CD8-positive, alpha-beta memory T cell (primary cell): ENCODE measurements around the gene B3GAT1. TPM values are rescaled to one million over a fixed set of nuclear protein-coding genes. Genes with fewer than 3 reads are reported as not detected.

Experiments
- CTCF ChIA-PET: fragments of 350-600 bp; sonication (Branson Sonifier 250); formaldehyde crosslinking; loops from one replicate; lab custom pipeline; 2021; ENCODE audit warnings: antibody characterized with exemption; lab: Charles Lee
- POLR2A ChIA-PET: fragments of 350-600 bp; sonication (Branson Sonifier 250); formaldehyde crosslinking; loops from one replicate; lab custom pipeline; 2021; ENCODE audit warnings: antibody characterized with exemption; lab: Charles Lee
- DNase-seq, 5 donors: peaks; one replicate each; pipeline versions ENCODE4 v3.0.0 to v3.0.0-alpha.2; 2020 to 2022; ENCODE audit warnings: mixed read lengths in 1 of 5
- H3K27ac ChIP-seq: one replicate; pipeline ENCODE4 v1.7.0; 2013; ENCODE audit warnings: low read depth, mild to moderate bottlenecking, low read length, moderate library complexity
- H3K27me3 ChIP-seq: 2 replicates; pipeline ENCODE4 v1.7.0; 2013; ENCODE audit warnings: low read length, mild to moderate bottlenecking; ENCODE audit not compliant: insufficient read depth, poor library complexity, severe bottlenecking
- H3K36me3 ChIP-seq: 2 replicates; pipeline ENCODE4 v1.7.0; 2013; ENCODE audit warnings: mild to moderate bottlenecking, low read length, moderate library complexity; ENCODE audit not compliant: insufficient read depth
- H3K4me1 ChIP-seq: 2 replicates; pipeline ENCODE4 v1.7.0; 2013; ENCODE audit warnings: mild to moderate bottlenecking, low read length, moderate library complexity; ENCODE audit not compliant: insufficient read depth
- H3K4me3 ChIP-seq: 2 replicates; pipeline ENCODE4 v1.7.0; 2013; ENCODE audit warnings: mild to moderate bottlenecking, low read length
- H3K9me3 ChIP-seq: 2 replicates; pipeline ENCODE4 v1.7.0; 2013; ENCODE audit warnings: mild to moderate bottlenecking, low read length
- H3K27ac Mint-ChIP-seq, 8 donors: one replicate each; pipeline ENCODE4 v1.8.0; 2020 to 2021; ENCODE audit warnings: mixed read lengths in 8 of 8, mild to moderate bottlenecking in 6 of 8, inconsistent platforms in 3 of 8, moderate library complexity in 3 of 8
- H3K27me3 Mint-ChIP-seq, 2 donors: one replicate each; pipeline ENCODE4 v1.8.0; 2020 to 2021; ENCODE audit warnings: mixed read lengths in 2 of 2, mild to moderate bottlenecking in 1 of 2, moderate library complexity in 1 of 2
- H3K36me3 Mint-ChIP-seq, 3 donors: one replicate each; pipeline ENCODE4 v1.8.0; 2020 to 2021; ENCODE audit warnings: mixed read lengths in 3 of 3, inconsistent platforms in 1 of 3, mild to moderate bottlenecking in 1 of 3
- H3K4me1 Mint-ChIP-seq, 3 donors: one replicate each; pipeline ENCODE4 v1.8.0; 2020 to 2021; ENCODE audit warnings: mixed read lengths in 3 of 3, inconsistent platforms in 1 of 3, mild to moderate bottlenecking in 1 of 3
- H3K4me3 Mint-ChIP-seq, 7 donors: one replicate each; pipeline ENCODE4 v1.8.0; 2020 to 2021; ENCODE audit warnings: mixed read lengths in 7 of 7, mild to moderate bottlenecking in 6 of 7, moderate library complexity in 4 of 7, inconsistent platforms in 2 of 7
- H3K9me3 Mint-ChIP-seq, 5 donors: one replicate each; pipeline ENCODE4 v1.8.0; 2020 to 2022; ENCODE audit warnings: mixed read lengths in 5 of 5, mild to moderate bottlenecking in 3 of 5, moderate library complexity in 2 of 5, inconsistent platforms in 1 of 5
- polyA plus RNA-seq: library from polyadenylated mRNA; unstranded; fragments of 300-500 nt; fragmentation: Illumina TruSeq; gene quantifications from one replicate; pipeline ENCODE4 v1.2.3, GENCODE V29; 2021
- total RNA-seq, 2 experiments: library from RNA; stranded (reverse); gene quantifications; one replicate each; pipeline ENCODE4 v1.2.3, GENCODE V29; 2021

B3GAT1 gene
- total and polyA plus RNA-seq, 3 experiments from 2014 or later = 0.07 to 0.44 (median 0.35) TPM

DNA sequence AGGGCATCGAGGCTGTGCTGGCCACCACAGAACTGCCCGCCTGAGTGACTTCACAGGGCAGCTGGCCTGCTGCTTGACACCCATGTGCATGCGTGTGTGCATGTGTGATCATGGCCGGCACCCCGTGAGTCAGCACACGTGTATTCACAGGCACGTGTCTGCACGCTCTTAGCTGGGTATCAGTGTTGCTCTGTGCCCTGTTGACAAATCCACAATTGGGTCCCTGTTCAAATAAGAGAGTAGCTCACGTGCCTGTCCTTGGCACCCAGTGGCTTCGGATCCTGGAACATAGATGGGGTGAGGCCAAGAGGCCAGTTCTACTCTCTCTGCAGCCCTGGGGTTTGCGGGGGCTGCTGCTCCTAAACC is 14.0 kb downstream of the B3GAT1 start:
- H3K9me3 Mint-ChIP-seq = peaks cover 0 to 2% (median 0%) of the 10 kb centered on the region in 5 donors
- H3K4me3 Mint-ChIP-seq = no peak overlapping the region

DNA sequence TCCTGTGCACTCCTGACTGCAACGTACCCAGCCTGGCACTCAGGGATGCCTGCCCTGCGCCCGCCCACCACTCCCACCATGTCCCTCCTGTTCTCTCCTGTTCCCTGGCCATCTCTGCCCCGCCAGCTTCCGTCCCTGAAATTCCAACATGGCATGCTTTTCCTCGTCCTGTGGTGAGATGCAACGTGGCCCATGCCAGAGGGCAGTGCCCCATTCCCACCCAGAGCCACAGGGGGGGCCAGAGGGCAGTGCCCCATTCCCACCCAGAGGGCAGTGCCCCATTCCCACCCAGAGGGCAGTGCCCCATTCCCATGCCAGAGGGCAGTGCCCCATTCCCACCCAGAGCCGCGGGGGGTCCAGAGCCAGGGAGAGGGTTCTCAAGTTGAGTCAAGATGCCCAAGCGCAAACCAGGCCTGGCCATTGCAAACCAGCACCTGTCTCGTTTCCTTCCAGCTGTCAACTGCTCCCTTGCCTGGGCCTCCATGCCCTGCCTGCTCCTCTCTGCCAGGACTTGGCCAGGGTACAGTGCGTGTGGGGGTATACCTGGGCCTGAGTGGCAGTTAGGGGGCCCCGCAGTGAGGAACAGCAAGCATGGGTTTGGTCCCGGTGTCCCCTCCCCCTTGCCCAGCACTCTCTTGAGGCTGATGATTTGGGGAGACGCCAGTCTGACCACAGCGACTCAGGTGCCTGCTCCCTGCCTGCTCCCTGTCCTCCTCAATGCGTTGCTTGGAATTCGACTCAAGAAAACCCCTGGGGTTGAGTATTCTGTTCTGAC is 14.6 kb downstream of the B3GAT1 start:
- POLR2A ChIA-PET = no interaction called here
- no peaks in the 10 kb centered on the region for H3K27me3 ChIP-seq
- no peak overlapping the region for H3K4me3 ChIP-seq
- H3K9me3 ChIP-seq = no peaks in the 10 kb centered on the region
- Mint-ChIP-seq H3K36me3 (no peaks in the 10 kb centered on the region), H3K9me3 (peaks cover 0 to 2% (median 0%) of the 10 kb centered on the region in 5 donors), H3K27me3 (peaks cover 16 to 21% of the 10 kb centered on the region in 2 donors), H3K4me1 (peaks cover 0 to 5% (median 1%) of the 10 kb centered on the region in 3 donors), H3K27ac (no peak overlapping the region), H3K4me3 (no peak overlapping the region)
- H3K4me1 ChIP-seq = no peaks in the 10 kb centered on the region
- no peaks in the 10 kb centered on the region for H3K36me3 ChIP-seq
- DNase-seq = no peak
- H3K27ac ChIP-seq = no peak overlapping the region
- CTCF ChIA-PET = no interaction called here

More for the DNA sequence above, 14.0 kb downstream of the B3GAT1 start:
- H3K27me3 ChIP-seq = no peaks in the 10 kb centered on the region
- no peaks in the 10 kb centered on the region for H3K9me3 ChIP-seq
- DNase-seq = no peak
- ChIA-PET CTCF (no interaction called here), POLR2A (no interaction called here)
- Mint-ChIP-seq H3K4me1 (peaks cover 0 to 5% (median 1%) of the 10 kb centered on the region in 3 donors), H3K27ac (no peak overlapping the region), H3K27me3 (peaks cover 16 to 21% of the 10 kb centered on the region in 2 donors), H3K36me3 (no peaks in the 10 kb centered on the region)
- H3K36me3 ChIP-seq = no peaks in the 10 kb centered on the region
- no peak overlapping the region for H3K27ac ChIP-seq
- H3K4me3 ChIP-seq = no peak overlapping the region
- no peaks in the 10 kb centered on the region for H3K4me1 ChIP-seq

DNA sequence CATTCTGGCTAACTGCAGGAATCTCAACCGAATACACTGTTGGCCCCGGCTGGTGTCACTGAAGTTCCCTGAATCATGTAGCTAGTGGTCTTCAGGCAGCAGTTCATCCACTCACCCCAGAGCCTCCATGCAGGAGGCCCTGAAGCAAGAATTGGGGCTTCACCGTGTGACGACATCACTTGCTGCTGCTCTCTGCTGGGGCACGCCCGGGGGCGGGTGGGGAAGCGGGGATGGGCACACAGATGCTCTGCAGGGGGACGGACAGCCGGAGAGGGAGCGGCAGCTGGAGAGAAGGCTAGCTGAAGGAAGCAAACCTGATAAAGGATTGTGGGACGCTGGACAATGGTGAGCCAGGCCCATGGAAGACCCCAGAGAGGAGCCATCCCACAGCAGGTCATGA is 17.0 kb downstream of the B3GAT1 start:
- peaks cover 0 to 3% (median 1%) of the 10 kb centered on the region in 3 donors for H3K4me1 Mint-ChIP-seq
- Histone ChIP-seq H3K36me3 (no peaks in the 10 kb centered on the region), H3K9me3 (no peaks in the 10 kb centered on the region), H3K4me1 (no peaks in the 10 kb centered on the region), H3K27me3 (no peaks in the 10 kb centered on the region), H3K4me3 (no peak overlapping the region), H3K27ac (no peak overlapping the region)
- DNase-seq = no peak
- H3K27ac Mint-ChIP-seq = no peak overlapping the region
- H3K9me3 Mint-ChIP-seq = no peaks in the 10 kb centered on the region
- H3K27me3 Mint-ChIP-seq = peaks cover 8 to 12% of the 10 kb centered on the region in 2 donors
- H3K36me3 Mint-ChIP-seq = no peaks in the 10 kb centered on the region
- CTCF ChIA-PET = no interaction called here
- POLR2A ChIA-PET = no interaction called here
- no peak overlapping the region for H3K4me3 Mint-ChIP-seq

DNA sequence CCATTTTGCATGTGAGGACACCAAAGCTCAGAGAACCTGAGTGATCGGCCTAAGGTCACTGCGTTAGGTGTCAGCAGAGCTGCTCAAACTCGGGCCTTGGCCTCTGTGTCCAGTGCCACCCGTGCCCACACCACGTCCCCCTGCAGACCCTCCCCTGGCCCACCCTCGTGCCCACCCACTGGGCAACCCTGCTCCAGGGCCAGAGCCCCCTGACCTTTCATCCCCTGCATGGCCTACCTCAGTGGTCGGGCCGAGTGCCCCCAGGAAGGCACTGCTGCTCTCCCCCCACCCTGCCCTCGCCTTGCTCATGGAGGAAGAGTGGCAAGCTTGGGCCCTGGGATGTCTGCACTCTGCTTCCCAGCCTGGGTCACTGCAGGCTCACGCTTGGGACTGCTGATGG is 17.7 kb downstream of the B3GAT1 start:
- no peaks in the 10 kb centered on the region for H3K36me3 Mint-ChIP-seq
- H3K36me3 ChIP-seq = no peaks in the 10 kb centered on the region
- H3K4me3 ChIP-seq = no peak overlapping the region
- no peaks in the 10 kb centered on the region for H3K27me3 ChIP-seq
- H3K4me1 ChIP-seq = no peaks in the 10 kb centered on the region
- no peak overlapping the region for H3K27ac ChIP-seq
- H3K9me3 Mint-ChIP-seq = no peaks in the 10 kb centered on the region
- DNase-seq = no peak
- no peak overlapping the region for H3K27ac Mint-ChIP-seq
- peaks cover 7 to 13% of the 10 kb centered on the region in 2 donors for H3K27me3 Mint-ChIP-seq
- ChIA-PET POLR2A (no interaction called here), CTCF (no interaction called here)
- H3K4me3 Mint-ChIP-seq = no peak overlapping the region
- peaks cover 0 to 3% (median 1%) of the 10 kb centered on the region in 3 donors for H3K4me1 Mint-ChIP-seq
- H3K9me3 ChIP-seq = no peaks in the 10 kb centered on the region

DNA sequence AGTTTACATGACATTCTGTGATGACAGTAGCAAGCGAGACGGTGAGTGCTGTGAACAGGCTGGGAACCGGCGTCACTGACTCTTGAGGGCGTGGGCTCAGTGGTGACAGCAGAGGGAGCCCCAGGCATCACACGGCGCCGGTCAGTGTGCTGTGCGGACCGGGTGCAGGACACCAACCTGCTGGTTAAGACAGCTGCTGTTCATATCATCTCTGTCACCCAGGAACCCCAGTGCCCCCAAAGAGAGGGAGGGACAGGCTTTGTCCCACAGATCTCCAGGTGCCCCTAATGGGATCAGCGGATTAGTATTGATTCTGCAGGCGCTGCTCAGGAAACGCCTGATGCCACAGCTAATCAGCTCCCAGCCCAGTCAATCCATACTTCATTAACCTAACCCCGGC is 18.4 kb downstream of the B3GAT1 start:
- H3K4me1 ChIP-seq = no peaks in the 10 kb centered on the region
- DNase-seq = no peak
- H3K4me3 ChIP-seq = no peak overlapping the region
- ChIA-PET POLR2A (no interaction called here), CTCF (no interaction called here)
- H3K27ac ChIP-seq = no peak overlapping the region
- peaks cover 1 to 6% (median 3%) of the 10 kb centered on the region in 3 donors for H3K4me1 Mint-ChIP-seq
- H3K27me3 Mint-ChIP-seq = peaks cover 11 to 12% of the 10 kb centered on the region in 2 donors
- no peaks in the 10 kb centered on the region for H3K9me3 ChIP-seq
- no peak overlapping the region for H3K4me3 Mint-ChIP-seq
- H3K27me3 ChIP-seq = no peaks in the 10 kb centered on the region
- H3K27ac Mint-ChIP-seq = no peak overlapping the region
- no peaks in the 10 kb centered on the region for H3K36me3 ChIP-seq
- no peaks in the 10 kb centered on the region for H3K9me3 Mint-ChIP-seq
- no peaks in the 10 kb centered on the region for H3K36me3 Mint-ChIP-seq

DNA sequence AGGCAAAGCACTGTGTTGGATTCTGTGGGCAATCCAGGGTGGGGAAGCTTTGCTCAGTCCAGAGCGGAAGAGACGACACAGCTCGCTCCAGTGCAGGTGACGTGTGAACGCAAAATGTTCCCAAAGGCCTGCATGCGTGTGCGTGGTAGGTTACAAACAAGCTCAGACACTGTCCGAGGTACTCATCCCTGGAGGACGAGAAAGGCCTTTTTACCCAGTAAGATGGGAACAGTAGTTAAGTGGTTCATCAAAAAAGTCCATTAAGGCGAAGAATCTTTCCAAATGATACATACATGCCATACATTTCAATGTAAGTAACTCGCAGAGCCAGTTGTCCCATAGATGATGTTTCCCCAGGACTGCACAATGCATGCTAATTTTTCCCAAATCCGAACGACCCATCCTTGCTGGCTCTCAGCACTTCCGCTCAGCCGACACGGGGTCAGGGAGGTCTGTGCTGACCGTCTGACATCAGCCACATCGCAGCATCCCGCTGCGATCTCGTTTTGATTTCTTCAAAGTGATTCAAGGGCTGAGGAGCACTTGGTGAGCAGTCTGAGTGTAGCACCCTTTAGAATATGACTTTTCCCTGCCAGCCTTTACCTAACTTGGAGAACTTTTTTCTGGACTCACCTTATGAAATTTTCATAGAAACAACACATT is 19.0 kb downstream of the B3GAT1 start:
- no peak overlapping the region for H3K4me3 ChIP-seq
- no peaks in the 10 kb centered on the region for H3K27me3 ChIP-seq
- POLR2A ChIA-PET = no interaction called here
- peaks cover 10 to 14% of the 10 kb centered on the region in 2 donors for H3K27me3 Mint-ChIP-seq
- no peak overlapping the region for H3K27ac Mint-ChIP-seq
- H3K9me3 Mint-ChIP-seq = no peaks in the 10 kb centered on the region
- no peaks in the 10 kb centered on the region for H3K36me3 Mint-ChIP-seq
- no peak for DNase-seq
- no peaks in the 10 kb centered on the region for H3K36me3 ChIP-seq
- no peaks in the 10 kb centered on the region for H3K9me3 ChIP-seq
- no peaks in the 10 kb centered on the region for H3K4me1 ChIP-seq
- CTCF ChIA-PET = no interaction called here
- no peak overlapping the region for H3K27ac ChIP-seq
- H3K4me1 Mint-ChIP-seq = peaks cover 1 to 11% (median 3%) of the 10 kb centered on the region in 3 donors
- H3K4me3 Mint-ChIP-seq = no peak overlapping the region

DNA sequence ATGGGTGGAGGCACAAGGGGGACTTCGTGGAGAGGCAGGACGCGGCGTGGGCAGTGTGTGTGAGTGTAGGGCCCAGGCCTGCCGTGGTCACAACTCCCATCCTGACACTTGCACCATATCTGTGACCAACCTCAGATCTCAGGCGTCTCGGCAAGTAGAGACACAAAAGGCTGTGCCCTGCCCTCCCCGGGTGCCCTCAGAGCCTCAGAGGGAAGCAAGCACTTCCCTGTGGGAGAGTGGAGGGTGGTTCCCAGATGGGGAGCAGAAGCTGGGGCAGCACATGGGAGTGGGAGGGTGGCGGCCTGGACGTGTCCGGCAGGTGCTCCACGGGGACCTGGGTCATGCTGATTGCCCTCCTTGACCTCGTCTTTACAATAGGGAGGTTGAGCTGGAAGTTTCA is 20.4 kb downstream of the B3GAT1 start:
- Histone ChIP-seq H3K4me1 (peaks cover 13% of the 10 kb centered on the region), H3K27me3 (no peaks in the 10 kb centered on the region), H3K9me3 (no peaks in the 10 kb centered on the region), H3K4me3 (no peak overlapping the region), H3K36me3 (no peaks in the 10 kb centered on the region), H3K27ac (no peak overlapping the region)
- Mint-ChIP-seq H3K4me1 (peaks cover 10 to 25% (median 14%) of the 10 kb centered on the region in 3 donors), H3K9me3 (no peaks in the 10 kb centered on the region), H3K27ac (no peak overlapping the region), H3K4me3 (no peak overlapping the region), H3K36me3 (no peaks in the 10 kb centered on the region), H3K27me3 (peaks cover 8 to 12% of the 10 kb centered on the region in 2 donors)
- POLR2A ChIA-PET = no interaction called here
- CTCF ChIA-PET = no interaction called here
- DNase-seq = no peak
